SK-N-SH treated with all-trans-retinoic acid at 6 μM for 48 hours (cell line): ENCODE measurements around the gene ABCD3.

ENCODE experiments used
- ATAC-seq: fragments of 200-7000 bp; cut with Tn5 transposase; 3 replicates; pipeline ENCODE4 v1.9.1; 2020; ENCODE audit warnings: mild to moderate bottlenecking, moderate library complexity
- ARNTL ChIP-seq: fragments of 450-650 bp; formaldehyde crosslinking; IDR thresholded peaks from 2 replicates; pipeline ENCODE4 v1.5.0; 2020; ENCODE audit warnings: low read depth, mild to moderate bottlenecking, moderate library complexity, borderline replicate concordance
- BACH2 ChIP-seq: fragments of 250-450 bp; sonication (Bioruptor Pico); IDR thresholded peaks from 2 replicates; pipeline ENCODE4 v1.9.0; 2021; ENCODE audit warnings: mild to moderate bottlenecking, borderline replicate concordance
- CSDC2 ChIP-seq: fragments of 250-450 bp; sonication (Bioruptor Pico); IDR thresholded peaks from 2 replicates; pipeline ENCODE4 v1.5.0; 2020; ENCODE audit warnings: mild to moderate bottlenecking, moderate library complexity
- ESRRG ChIP-seq: fragments of 250-450 bp; sonication (Bioruptor Pico); IDR thresholded peaks from 2 replicates; pipeline ENCODE4 v1.6.1; 2021; ENCODE audit warnings: mild to moderate bottlenecking
- ISL1 ChIP-seq: fragments of 250-450 bp; sonication (Bioruptor Pico); IDR thresholded peaks from 2 replicates; pipeline ENCODE4 v2.1.2; 2022; ENCODE audit warnings: mild to moderate bottlenecking, moderate library complexity
- OSR1 ChIP-seq: fragments of 250-450 bp; sonication (Bioruptor Pico); IDR thresholded peaks from 2 replicates; pipeline ENCODE4 v1.8.0; 2022; ENCODE audit warnings: moderate library complexity, mild to moderate bottlenecking, inconsistent platforms
- PPARA ChIP-seq: fragments of 250-450 bp; sonication (Bioruptor Pico); IDR thresholded peaks from 2 replicates; pipeline ENCODE4 v1.5.0; 2020; ENCODE audit warnings: mild to moderate bottlenecking, borderline replicate concordance
- RARB ChIP-seq: fragments of 250-450 bp; sonication (Bioruptor Pico); IDR thresholded peaks from 2 replicates; pipeline ENCODE4 v1.8.0; 2021; ENCODE audit warnings: mild to moderate bottlenecking, moderate library complexity
- SNAI2 ChIP-seq: fragments of 250-450 bp; sonication (Bioruptor Pico); IDR thresholded peaks from 2 replicates; pipeline ENCODE4 v1.5.0; 2020; ENCODE audit warnings: mild to moderate bottlenecking, moderate library complexity
- TCF4 ChIP-seq: fragments of 250-450 bp; sonication (Bioruptor Pico); IDR thresholded peaks from 2 replicates; pipeline ENCODE4 v1.8.0; 2021; ENCODE audit warnings: mild to moderate bottlenecking, moderate library complexity, borderline replicate concordance
- TOX ChIP-seq: fragments of 250-450 bp; sonication (Bioruptor Pico); IDR thresholded peaks from 2 replicates; pipeline ENCODE4 v1.8.0; 2021; ENCODE audit warnings: mild to moderate bottlenecking, moderate library complexity, borderline replicate concordance
- ZC3H10 ChIP-seq: fragments of 250-450 bp; sonication (Bioruptor Pico); IDR thresholded peaks from 2 replicates; pipeline ENCODE4 v1.5.1; 2021; ENCODE audit warnings: mild to moderate bottlenecking, moderate library complexity
- ZFP3 ChIP-seq: fragments of 250-450 bp; sonication (Bioruptor Pico); IDR thresholded peaks from 2 replicates; pipeline ENCODE4 v1.5.0; 2020; ENCODE audit warnings: mild to moderate bottlenecking, moderate library complexity
- ZFP30 ChIP-seq: fragments of 450-650 bp; formaldehyde crosslinking; IDR thresholded peaks from 2 replicates; pipeline ENCODE4 v1.5.0; 2022; ENCODE audit warnings: mild to moderate bottlenecking, moderate library complexity
- ZNF565 ChIP-seq: fragments of 450-650 bp; formaldehyde crosslinking; conservative IDR thresholded peaks from 2 replicates; pipeline ENCODE4 v1.5.0; 2020; ENCODE audit warnings: low read depth, mild to moderate bottlenecking, moderate library complexity
- ZNF70 ChIP-seq: fragments of 450-650 bp; formaldehyde crosslinking; IDR thresholded peaks from 2 replicates; pipeline ENCODE4 v1.5.0; 2020; ENCODE audit warnings: mild to moderate bottlenecking, moderate library complexity
- ZNF8 ChIP-seq: fragments of 450-650 bp; formaldehyde crosslinking; IDR thresholded peaks from 2 replicates; pipeline ENCODE4 v1.5.0; 2020; ENCODE audit warnings: mild to moderate bottlenecking, moderate library complexity
- TF ChIP-seq, protein P1 (sequence below): fragments of 250-450 bp; sonication (Bioruptor Pico); IDR thresholded peaks from 2 replicates; pipeline ENCODE4 v1.5.1; 2021; ENCODE audit warnings: mild to moderate bottlenecking, moderate library complexity
- TF ChIP-seq, protein P2 (sequence below): fragments of 250-450 bp; sonication (Bioruptor Pico); IDR thresholded peaks from 2 replicates; pipeline ENCODE4 v1.5.1; 2020; ENCODE audit warnings: low read depth, mild to moderate bottlenecking, moderate library complexity
- TF ChIP-seq, protein P3 (sequence below): fragments of 250-450 bp; sonication (Bioruptor Pico); IDR thresholded peaks from 2 replicates; pipeline ENCODE4 v1.8.0; 2020; ENCODE audit warnings: mild to moderate bottlenecking, moderate library complexity, borderline replicate concordance
- TF ChIP-seq, protein P4 (sequence below): fragments of 250-450 bp; sonication (Bioruptor Pico); IDR thresholded peaks from 2 replicates; pipeline ENCODE4 v1.8.0; 2021; ENCODE audit warnings: low read depth, mild to moderate bottlenecking, moderate library complexity, borderline replicate concordance
- TF ChIP-seq, protein P5 (sequence below): fragments of 250-450 bp; sonication (Bioruptor Pico); IDR thresholded peaks from 2 replicates; pipeline ENCODE4 v1.5.0; 2020; ENCODE audit warnings: mild to moderate bottlenecking, moderate library complexity

ABCD3 gene

DNA sequence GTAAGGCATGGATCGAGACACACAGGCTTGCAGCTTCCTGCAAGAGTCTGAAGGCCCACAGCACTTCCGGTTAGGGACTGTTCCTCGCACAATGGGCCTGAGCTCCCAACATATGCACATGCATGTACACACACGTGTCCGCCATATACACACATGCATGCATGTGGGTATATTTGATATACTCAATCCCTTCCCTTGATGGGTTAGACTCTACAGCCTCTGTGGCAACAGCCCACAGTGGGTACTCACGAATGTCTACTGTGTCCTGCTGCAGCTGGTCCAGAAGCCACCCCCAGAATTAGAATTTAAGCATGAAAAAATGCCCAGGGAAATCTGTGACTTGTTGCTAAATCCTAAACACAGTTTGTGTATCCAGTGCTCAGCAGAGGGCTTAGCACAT is 113.5 kb downstream of the ABCD3 start (continued):
- TF ChIP-seq CSDC2, result no peak
- TF ChIP-seq, protein P1, sequence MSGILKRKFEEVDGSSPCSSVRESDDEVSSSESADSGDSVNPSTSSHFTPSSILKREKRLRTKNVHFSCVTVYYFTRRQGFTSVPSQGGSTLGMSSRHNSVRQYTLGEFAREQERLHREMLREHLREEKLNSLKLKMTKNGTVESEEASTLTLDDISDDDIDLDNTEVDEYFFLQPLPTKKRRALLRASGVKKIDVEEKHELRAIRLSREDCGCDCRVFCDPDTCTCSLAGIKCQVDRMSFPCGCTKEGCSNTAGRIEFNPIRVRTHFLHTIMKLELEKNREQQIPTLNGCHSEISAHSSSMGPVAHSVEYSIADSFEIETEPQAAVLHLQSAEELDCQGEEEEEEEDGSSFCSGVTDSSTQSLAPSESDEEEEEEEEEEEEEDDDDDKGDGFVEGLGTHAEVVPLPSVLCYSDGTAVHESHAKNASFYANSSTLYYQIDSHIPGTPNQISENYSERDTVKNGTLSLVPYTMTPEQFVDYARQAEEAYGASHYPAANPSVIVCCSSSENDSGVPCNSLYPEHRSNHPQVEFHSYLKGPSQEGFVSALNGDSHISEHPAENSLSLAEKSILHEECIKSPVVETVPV (CRISPR knock-in tag), result no peak

DNA sequence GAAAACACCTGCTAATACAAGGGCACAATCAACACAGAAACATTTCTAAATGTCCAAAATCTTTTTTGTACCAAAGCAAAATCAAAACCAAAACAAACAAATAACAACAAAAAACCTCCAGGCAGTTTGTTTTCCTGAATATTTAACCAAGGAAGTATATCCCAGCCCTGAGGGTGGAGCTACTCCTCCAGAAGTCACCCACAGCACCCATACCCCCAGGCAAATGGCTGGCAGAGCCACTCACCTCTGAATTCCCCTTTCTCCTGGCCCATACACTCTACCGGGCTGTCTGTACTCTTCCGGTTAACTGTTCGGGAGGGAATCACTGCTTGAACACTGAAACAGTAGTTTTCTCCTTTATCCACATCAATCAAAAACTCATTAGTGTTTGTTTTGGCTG is 113.9 kb downstream of the ABCD3 start:
- TF ChIP-seq ZC3H10 (no peak), ZNF70 (no peak), OSR1 (CRISPR knock-in tag) (no peak), ESRRG (CRISPR knock-in tag) (no peak), ZFP30 (CRISPR knock-in tag) (no peak), CSDC2 (no peak), RARB (no peak), TOX (no peak)
- TF ChIP-seq, protein P1 (CRISPR knock-in tag), result no peak
- ATAC-seq, result peak; percentile 63; the same call in 2 of the 3 replicates

DNA sequence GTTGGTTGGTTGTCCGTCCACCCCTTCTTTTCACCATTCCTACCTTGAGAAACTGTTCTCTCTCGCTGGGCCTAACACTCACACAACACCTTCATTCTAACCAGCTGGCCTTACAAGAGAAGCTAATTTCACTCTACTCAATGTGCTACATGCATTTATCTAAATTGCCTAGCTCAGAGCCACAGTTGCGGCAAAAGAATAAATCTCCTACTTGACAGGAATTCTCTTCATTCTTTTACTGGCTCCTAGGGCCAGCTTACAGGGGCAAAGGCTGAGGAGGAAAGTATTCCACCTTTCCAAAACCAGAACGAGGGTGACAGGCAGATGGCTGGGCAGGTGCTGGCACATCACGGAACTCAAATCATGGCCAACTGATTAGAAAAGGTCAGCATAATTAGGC is 116.9 kb downstream of the ABCD3 start:
- TF ChIP-seq ZNF565 (CRISPR knock-in tag) (no peak), ARNTL (CRISPR knock-in tag) (no peak), ZFP30 (CRISPR knock-in tag) (no peak), TCF4 (no peak), TOX (no peak), ZFP3 (no peak), CSDC2 (no peak)
- TF ChIP-seq, protein P2, sequence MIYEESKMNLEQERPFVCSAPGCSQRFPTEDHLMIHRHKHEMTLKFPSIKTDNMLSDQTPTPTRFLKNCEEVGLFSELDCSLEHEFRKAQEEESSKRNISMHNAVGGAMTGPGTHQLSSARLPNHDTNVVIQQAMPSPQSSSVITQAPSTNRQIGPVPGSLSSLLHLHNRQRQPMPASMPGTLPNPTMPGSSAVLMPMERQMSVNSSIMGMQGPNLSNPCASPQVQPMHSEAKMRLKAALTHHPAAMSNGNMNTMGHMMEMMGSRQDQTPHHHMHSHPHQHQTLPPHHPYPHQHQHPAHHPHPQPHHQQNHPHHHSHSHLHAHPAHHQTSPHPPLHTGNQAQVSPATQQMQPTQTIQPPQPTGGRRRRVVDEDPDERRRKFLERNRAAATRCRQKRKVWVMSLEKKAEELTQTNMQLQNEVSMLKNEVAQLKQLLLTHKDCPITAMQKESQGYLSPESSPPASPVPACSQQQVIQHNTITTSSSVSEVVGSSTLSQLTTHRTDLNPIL (CRISPR knock-in tag), result no peak
- TF ChIP-seq, protein P3, sequence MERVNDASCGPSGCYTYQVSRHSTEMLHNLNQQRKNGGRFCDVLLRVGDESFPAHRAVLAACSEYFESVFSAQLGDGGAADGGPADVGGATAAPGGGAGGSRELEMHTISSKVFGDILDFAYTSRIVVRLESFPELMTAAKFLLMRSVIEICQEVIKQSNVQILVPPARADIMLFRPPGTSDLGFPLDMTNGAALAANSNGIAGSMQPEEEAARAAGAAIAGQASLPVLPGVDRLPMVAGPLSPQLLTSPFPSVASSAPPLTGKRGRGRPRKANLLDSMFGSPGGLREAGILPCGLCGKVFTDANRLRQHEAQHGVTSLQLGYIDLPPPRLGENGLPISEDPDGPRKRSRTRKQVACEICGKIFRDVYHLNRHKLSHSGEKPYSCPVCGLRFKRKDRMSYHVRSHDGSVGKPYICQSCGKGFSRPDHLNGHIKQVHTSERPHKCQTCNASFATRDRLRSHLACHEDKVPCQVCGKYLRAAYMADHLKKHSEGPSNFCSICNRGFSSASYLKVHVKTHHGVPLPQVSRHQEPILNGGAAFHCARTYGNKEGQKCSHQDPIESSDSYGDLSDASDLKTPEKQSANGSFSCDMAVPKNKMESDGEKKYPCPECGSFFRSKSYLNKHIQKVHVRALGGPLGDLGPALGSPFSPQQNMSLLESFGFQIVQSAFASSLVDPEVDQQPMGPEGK (CRISPR knock-in tag), result no peak
- ATAC-seq, result no peak

DNA sequence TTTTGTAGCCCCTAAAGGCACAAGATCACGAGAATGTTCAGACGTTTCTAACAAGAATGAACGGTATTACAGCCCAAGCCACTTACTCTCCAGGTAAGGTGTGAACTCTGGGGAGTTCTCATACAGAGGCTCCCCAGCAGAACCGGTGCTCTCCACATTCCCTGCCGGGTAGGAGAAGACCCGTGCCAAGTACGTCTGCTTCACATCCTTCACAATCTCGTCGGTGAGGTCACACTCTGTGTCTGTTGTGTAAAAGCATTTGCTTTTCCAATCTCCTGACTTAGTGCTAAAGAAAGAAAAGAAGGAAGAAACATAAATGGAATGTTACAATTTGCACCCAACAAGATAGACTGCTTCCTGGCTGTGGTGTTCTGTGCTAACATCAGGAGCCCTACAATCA is 117.7 kb downstream of the ABCD3 start:
- no peak for ATAC-seq
- no peak for TF ChIP-seq ARNTL (CRISPR knock-in tag)
- TF ChIP-seq, protein P3 (CRISPR knock-in tag), result no peak
- TF ChIP-seq ZNF8 (CRISPR knock-in tag), result no peak
- TF ChIP-seq ESRRG (CRISPR knock-in tag), result no peak
- TF ChIP-seq SNAI2, result no peak
- no peak for TF ChIP-seq ZC3H10
- TF ChIP-seq ZNF565 (CRISPR knock-in tag), result no peak
- TF ChIP-seq, protein P4, sequence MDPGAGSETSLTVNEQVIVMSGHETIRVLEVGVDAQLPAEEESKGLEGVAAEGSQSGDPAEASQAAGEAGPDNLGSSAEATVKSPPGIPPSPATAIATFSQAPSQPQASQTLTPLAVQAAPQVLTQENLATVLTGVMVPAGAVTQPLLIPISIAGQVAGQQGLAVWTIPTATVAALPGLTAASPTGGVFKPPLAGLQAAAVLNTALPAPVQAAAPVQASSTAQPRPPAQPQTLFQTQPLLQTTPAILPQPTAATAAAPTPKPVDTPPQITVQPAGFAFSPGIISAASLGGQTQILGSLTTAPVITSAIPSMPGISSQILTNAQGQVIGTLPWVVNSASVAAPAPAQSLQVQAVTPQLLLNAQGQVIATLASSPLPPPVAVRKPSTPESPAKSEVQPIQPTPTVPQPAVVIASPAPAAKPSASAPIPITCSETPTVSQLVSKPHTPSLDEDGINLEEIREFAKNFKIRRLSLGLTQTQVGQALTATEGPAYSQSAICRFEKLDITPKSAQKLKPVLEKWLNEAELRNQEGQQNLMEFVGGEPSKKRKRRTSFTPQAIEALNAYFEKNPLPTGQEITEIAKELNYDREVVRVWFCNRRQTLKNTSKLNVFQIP (CRISPR knock-in tag), result no peak
- TF ChIP-seq TOX, result no peak
- no peak for TF ChIP-seq OSR1 (CRISPR knock-in tag)
- TF ChIP-seq PPARA (CRISPR knock-in tag), result no peak
- TF ChIP-seq ZNF70, result no peak
- TF ChIP-seq RARB, result no peak
- no peak for TF ChIP-seq ZFP30 (CRISPR knock-in tag)
- TF ChIP-seq, protein P5, sequence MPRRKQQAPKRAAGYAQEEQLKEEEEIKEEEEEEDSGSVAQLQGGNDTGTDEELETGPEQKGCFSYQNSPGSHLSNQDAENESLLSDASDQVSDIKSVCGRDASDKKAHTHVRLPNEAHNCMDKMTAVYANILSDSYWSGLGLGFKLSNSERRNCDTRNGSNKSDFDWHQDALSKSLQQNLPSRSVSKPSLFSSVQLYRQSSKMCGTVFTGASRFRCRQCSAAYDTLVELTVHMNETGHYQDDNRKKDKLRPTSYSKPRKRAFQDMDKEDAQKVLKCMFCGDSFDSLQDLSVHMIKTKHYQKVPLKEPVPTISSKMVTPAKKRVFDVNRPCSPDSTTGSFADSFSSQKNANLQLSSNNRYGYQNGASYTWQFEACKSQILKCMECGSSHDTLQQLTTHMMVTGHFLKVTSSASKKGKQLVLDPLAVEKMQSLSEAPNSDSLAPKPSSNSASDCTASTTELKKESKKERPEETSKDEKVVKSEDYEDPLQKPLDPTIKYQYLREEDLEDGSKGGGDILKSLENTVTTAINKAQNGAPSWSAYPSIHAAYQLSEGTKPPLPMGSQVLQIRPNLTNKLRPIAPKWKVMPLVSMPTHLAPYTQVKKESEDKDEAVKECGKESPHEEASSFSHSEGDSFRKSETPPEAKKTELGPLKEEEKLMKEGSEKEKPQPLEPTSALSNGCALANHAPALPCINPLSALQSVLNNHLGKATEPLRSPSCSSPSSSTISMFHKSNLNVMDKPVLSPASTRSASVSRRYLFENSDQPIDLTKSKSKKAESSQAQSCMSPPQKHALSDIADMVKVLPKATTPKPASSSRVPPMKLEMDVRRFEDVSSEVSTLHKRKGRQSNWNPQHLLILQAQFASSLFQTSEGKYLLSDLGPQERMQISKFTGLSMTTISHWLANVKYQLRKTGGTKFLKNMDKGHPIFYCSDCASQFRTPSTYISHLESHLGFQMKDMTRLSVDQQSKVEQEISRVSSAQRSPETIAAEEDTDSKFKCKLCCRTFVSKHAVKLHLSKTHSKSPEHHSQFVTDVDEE, result no peak
- TF ChIP-seq BACH2 (CRISPR knock-in tag), result no peak
- no peak for TF ChIP-seq ISL1 (CRISPR knock-in tag)
- no peak for TF ChIP-seq TCF4
- TF ChIP-seq, protein P1 (CRISPR knock-in tag), result no peak
- TF ChIP-seq, all 23 proteins: peak for 0
